ENCODE measurements around the gene MRPL44.

GRCh38 chr2:223928113-223929006 is 28.9 kb upstream of the MRPL44 start:
- TF ChIP-seq POLR2A (IDR thresholded peaks at IDR 0.05) (no peak), CTCF (IDR thresholded peaks at IDR 0.05) (no peak)
